SK-N-MC (cell line): ENCODE data around the gene TBC1D17.

Source experiments
- DNase-seq: peaks from one replicate; pipeline ENCODE4 v3.0.0-alpha.2; 2011; ENCODE audit warnings: low read depth, low spot score
- H3K27ac ChIP-seq: fragments of 200-600 bp; sonication (generic); 2 replicates; pipeline ENCODE4 v1.5.1; 2016; ENCODE audit warnings: mixed run types
- H3K36me3 ChIP-seq: fragments of 200-600 bp; sonication (generic); 2 replicates; pipeline ENCODE4 v1.6.1; 2017; ENCODE audit warnings: antibody characterized with exemption, low read length, mixed read lengths; ENCODE audit not compliant: insufficient read depth
- H3K4me3 ChIP-seq: fragments of 200-600 bp; sonication (generic); 2 replicates; pipeline ENCODE4 v1.5.1; 2016
- H3K9ac ChIP-seq: fragments of 200-600 bp; sonication (generic); 2 replicates; pipeline ENCODE4 v1.8.0; 2017; ENCODE audit warnings: mixed run types, mixed read lengths; ENCODE audit not compliant: insufficient read length
- H3K9me3 ChIP-seq: fragments of 200-600 bp; sonication (generic); 2 replicates; pipeline ENCODE4 v1.6.1; 2017; ENCODE audit warnings: low read depth, mild to moderate bottlenecking, antibody characterized with exemption, low read length, moderate library complexity, mixed read lengths
- EZH2 ChIP-seq: fragments of 200-600 bp; sonication (generic); IDR thresholded peaks from one replicate; pipeline ENCODE4 v1.6.1; 2017; ENCODE audit warnings: antibody characterized with exemption
- FOXP2 ChIP-seq: optimal IDR thresholded peaks from 2 replicates; pipeline ENCODE3; 2011; ENCODE audit warnings: mild to moderate bottlenecking, moderate library complexity; ENCODE audit not compliant: insufficient read depth; ENCODE audit errors: extremely low read length, control extremely low read depth
- POLR2AphosphoS5 ChIP-seq: IDR thresholded peaks from 2 replicates; pipeline ENCODE4 v1.6.1; 2012; ENCODE audit warnings: mild to moderate bottlenecking, low read depth, low read length, borderline replicate concordance

The TBC1D17 gene

GRCh38 chr19:49844138-49845095 is 33.1 kb upstream of the TBC1D17 start:
- Histone ChIP-seq H3K4me3 (no peak overlapping the region), H3K9ac (no peak overlapping the region), H3K9me3 (no peaks in the 10 kb centered on the region), H3K27ac (no peak overlapping the region), H3K36me3 (peaks cover 13% of the 10 kb centered on the region)
- no peak for DNase-seq
- no peak for TF ChIP-seq FOXP2
- TF ChIP-seq POLR2AphosphoS5: no peak
- no peak for TF ChIP-seq EZH2

DNA sequence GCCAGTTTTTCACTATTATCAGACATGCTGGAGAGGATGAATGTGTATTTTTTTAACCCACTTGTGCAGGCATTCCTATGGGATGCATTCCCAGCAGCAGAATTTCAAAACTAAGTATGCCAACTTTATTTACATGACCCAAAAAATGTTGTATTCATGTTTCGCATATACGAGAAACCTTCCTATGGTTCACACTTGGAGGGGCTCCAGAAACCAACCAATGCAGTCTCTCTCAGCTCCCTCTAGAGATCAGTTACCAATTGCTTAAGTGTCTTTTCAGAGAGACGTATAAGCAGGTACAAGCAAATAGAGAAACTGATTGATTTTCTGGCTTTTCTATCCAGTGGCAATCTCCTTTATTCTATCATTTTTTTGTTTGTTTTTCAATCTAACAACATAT is 32.1 kb upstream of the TBC1D17 start:
- Histone ChIP-seq H3K9me3 (no peaks in the 10 kb centered on the region), H3K27ac (peak overlapping the region; percentile 1; the same call in 1 of the 2 replicates), H3K4me3 (no peak overlapping the region), H3K9ac (peak overlapping the region; percentile 4), H3K36me3 (peaks cover 14% of the 10 kb centered on the region)
- no peak for DNase-seq
- TF ChIP-seq FOXP2: no peak
- TF ChIP-seq EZH2: no peak
- TF ChIP-seq POLR2AphosphoS5: no peak

- Histone ChIP-seq H3K4me3 (no peak overlapping the region), H3K36me3 (peaks cover 14% of the 10 kb centered on the region), H3K27ac (peak overlapping the region; percentile 1; the same call in 1 of the 2 replicates), H3K9ac (no peak overlapping the region), H3K9me3 (no peaks in the 10 kb centered on the region)
- TF ChIP-seq EZH2 (no peak), FOXP2 (no peak), POLR2AphosphoS5 (no peak)
- DNase-seq: no peak
These were observed 31.1 kb upstream of the TBC1D17 start for GRCh38 chr19:49846408-49846807.

- TF ChIP-seq FOXP2 (no peak), POLR2AphosphoS5 (no peak), EZH2 (no peak)
- Histone ChIP-seq H3K9me3 (no peaks in the 10 kb centered on the region), H3K36me3 (peaks cover 24% of the 10 kb centered on the region), H3K27ac (peak overlapping the region; percentile 69), H3K4me3 (0 out of 2 replicates have a peak overlapping the region, but pooled peaks have one; percentile 22), H3K9ac (no peak overlapping the region)
- DNase-seq: peak; percentile 61
These were observed 29.5 kb upstream of the TBC1D17 start for GRCh38 chr19:49847731-49848696.

DNA sequence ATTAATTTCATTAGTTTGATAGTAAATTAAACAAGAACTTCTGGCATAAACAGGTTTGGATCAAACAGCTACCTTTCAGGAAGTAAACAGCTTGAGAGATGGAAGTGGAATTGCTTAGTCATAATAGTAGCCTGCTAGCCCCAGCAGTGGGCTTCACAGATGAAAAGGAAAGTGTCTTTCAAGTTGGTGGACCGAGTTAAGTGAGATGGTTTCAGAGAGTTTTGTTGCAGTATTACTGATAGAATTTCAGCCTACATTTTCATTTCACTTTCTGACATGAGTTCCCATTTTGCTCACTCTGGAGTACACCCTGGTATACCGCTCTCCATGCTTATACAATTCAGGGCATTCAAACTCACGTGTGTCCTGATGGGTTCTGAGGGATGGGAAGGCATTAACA is 28.6 kb upstream of the TBC1D17 start:
- no peak for TF ChIP-seq POLR2AphosphoS5
- Histone ChIP-seq H3K27ac (peak overlapping the region; percentile 69), H3K9me3 (no peaks in the 10 kb centered on the region), H3K4me3 (no peak overlapping the region), H3K9ac (no peak overlapping the region), H3K36me3 (peaks cover 26% of the 10 kb centered on the region)
- DNase-seq: no peak

- no peak overlapping the region for H3K9ac ChIP-seq
- TF ChIP-seq FOXP2 (no peak), POLR2AphosphoS5 (no peak; the same call in 1 of the 2 replicates), EZH2 (no peak)
- H3K27ac ChIP-seq: peak overlapping the region; percentile 99
- no peaks in the 10 kb centered on the region for H3K9me3 ChIP-seq
- peak overlapping the region; percentile 95 for H3K4me3 ChIP-seq
- DNase-seq: no peak
- H3K36me3 ChIP-seq: peaks cover 33% of the 10 kb centered on the region
These were observed 27.9 kb upstream of the TBC1D17 start for GRCh38 chr19:49849433-49850220.

GRCh38 chr19:49850221-49850486 is 27.3 kb upstream of the TBC1D17 start:
- Histone ChIP-seq H3K27ac (peak overlapping the region; percentile 99), H3K9ac (peak overlapping the region; percentile 43), H3K9me3 (no peaks in the 10 kb centered on the region)

More at GRCh38 chr19:49850221-49850486, 27.3 kb upstream of the TBC1D17 start:
- H3K36me3 ChIP-seq: peaks cover 37% of the 10 kb centered on the region
- H3K4me3 ChIP-seq: peak overlapping the region; percentile 95
- TF ChIP-seq FOXP2: no peak
- no peak for TF ChIP-seq POLR2AphosphoS5
- no peak for TF ChIP-seq EZH2
- DNase-seq: no peak
